Femur (tissue), 1 donor: ENCODE results near the gene TBC1D30.
"Not testable (repeated sequence)": the region's sequence is repeated elsewhere in the genome, so short reads cannot be mapped to it uniquely, and the experiment has no call there.

ENCODE experiments used
- DNase-seq: peaks from one replicate; pipeline ENCODE4 v3.0.0-alpha.2; 2017

The TBC1D30 gene

DNA sequence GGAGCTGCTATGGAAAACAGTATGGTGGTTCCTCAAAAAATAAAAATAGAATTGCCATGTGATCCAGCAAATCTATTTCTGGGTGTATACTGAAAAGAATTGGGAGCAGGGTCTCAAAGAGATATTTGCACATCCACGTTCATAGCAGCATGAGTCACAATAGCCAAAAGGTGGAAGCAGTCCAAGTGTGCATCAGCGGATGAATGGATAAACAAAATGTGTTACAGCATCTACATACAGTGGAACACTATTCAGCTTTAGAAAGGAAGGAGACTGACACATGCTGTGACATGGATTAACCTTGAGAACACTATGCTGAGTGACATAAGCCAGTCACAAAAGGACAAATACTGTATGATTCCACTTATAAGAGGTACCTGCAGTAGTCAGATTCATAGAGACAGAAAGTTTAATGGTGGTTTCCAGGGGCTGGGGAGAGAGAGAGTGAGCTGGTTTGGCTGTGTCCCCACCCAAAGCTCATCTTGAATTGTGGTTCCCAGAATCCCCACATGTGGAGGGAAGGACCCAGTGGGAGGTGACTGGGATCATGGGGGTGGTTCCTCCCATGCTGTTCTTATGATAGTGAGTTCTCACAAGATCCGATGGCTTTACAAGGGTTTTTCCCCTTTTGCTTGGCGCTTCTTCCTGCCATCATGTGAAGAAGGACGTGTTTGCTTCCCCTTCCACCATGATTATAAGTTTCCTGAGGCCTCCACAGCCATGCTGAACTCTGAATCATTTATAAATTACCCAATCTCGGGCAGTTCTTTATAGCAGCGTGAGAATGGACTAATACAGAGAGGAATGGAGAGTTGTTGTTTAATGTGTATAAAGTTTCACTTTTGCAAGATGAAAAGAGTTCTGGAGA lies 17.6 kb upstream of the TBC1D30 start:
- no peak for DNase-seq

DNA sequence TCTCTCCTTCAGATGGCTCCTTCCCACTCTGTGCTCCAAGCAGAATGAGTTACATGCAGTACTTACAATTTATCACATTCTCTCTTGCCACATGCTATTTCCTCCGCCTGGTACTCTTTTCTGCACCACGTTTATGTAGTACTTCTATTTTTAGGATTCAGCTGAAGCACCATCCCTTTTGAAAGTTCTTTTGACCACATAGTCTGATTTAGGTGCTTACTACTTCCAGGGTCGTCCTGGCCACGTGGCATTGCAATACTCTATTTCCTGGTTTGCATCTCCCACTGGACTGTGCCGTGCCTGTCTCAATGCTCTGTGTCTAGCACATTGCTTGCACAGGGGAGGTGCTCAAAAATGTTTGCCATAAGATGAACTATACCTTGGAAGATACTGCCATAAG lies 16.3 kb upstream of the TBC1D30 start:
- DNase-seq: no peak

DNA sequence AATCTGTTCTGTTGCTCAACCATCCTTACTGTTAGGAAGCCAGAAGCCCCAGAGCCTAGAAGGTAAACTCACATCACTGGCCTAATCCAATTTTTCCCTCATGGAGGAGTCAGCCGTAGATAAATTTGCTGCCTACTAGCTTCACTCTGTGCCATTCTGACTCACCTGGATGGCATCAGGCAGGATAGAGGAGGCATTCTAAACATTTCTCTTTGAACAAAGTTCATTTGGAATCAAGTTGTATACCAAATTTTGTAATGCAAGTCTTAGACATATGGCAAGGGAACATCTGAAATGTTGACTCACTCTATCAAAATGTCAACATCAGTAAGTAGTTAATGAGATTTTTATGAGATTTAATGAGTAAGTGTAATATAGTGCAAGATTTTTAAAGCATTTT lies 13.6 kb upstream of the TBC1D30 start:
- DNase-seq: no peak

DNA sequence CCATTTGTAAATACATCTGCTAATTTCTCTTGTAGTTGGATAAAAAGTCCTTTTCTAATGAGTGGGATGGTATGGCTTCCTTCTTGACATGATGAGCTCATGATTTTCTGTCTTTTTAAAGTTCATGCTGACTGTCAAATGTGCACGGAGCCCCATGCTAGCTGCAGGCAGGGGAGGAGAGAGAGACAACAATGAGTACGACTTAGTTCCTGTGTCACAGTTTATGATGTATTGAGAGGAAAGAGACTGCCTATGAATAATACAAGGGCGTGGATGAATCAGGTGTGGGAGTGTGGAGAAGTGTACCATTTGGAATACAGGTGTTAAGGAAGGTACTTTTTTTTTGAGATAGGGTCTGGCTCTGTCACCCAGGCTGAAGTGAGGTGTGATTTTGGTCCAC lies 10.7 kb upstream of the TBC1D30 start:
- no peak for DNase-seq

DNA sequence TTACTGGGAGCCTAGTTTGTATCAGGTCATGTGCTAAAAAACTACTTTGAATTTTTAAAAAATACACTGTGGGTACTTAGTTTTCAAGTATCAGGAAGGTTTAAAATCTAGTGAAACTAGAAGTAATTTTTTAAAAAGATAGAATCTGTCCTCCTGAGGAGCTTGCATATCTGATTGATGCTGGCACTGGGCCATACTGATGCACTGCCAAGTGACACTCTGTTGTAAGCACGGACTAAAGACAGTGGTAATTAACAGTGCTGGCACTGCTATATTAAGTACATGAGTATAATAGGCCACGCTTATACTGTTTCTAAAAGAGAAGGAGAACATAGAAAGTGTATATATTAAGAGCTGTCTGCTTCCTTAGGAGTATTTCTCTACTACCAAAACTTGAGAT lies 10.0 kb upstream of the TBC1D30 start:
- no peak for DNase-seq

DNA sequence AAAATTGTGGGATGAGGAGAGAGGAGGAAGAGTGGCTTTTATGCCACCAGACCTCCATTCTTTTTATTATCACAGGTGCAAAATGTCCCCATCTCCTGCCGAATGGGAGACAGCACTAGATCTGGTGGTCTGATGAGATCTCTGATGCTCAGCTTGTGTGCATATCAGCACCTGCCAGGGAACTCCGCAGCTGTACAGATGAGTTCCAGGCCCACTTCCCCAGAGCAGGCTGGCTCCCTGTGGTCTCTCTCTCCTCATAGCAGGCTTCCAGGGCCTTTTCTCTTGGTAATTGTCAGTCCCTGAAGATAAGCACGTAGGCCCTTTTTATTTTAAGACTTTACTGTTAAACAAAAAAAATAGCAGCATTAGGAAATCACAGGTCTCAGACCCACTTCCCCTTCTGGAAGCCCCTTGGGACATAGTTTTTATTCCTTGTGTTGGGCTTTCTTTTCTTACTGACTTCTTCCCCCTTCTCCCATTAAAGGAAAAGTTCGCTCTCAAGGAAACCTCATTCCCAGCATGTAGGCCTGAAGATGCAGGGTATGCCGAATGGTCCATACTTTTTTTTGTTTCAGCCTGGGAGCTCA lies 4.5 kb upstream of the TBC1D30 start:
- DNase-seq: no peak

DNA sequence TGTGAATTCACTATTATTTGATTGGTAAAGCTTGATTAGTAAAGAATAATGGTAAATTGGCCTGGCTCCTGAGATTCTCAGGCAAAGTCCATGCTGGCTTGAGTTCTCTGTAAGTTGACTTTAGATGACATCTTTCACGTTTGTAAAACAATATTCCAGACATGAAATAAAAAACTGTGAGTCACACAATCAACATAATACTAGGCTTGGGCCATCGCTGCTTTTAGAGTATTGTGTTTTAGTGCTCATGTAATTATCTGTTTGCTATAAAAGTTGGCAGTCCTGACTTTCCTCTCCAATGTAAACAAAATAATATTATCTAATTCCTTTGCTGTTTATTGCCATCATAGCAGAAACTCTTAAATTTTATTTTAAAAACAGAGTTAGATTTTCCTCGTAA lies 3.9 kb upstream of the TBC1D30 start:
- no peak for DNase-seq

DNA sequence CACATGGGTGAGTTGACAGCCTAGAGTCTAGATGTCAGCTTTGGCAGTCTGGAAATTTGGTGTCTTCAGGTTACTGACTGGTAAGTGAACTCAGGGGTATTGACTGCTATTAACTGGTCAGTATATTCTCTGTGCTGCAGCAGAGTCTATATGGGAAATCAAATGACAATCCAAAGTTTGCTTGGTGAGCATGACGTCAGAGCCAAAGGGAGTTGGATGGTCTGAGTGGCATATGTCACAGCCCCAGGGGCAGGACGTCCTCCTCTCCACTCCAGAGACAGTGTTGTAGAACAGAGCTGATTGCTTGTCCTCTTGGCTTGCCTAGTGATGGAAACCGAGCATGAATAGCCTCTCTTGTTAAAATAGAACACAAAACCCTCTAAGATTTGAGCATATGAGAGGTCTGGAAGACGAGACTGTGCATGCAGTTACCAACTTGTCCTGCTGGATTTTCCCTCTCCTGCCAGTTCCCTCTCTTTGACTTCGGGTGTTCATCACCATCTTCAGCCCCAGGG lies 3.3 kb upstream of the TBC1D30 start:
- DNase-seq: no peak

DNA sequence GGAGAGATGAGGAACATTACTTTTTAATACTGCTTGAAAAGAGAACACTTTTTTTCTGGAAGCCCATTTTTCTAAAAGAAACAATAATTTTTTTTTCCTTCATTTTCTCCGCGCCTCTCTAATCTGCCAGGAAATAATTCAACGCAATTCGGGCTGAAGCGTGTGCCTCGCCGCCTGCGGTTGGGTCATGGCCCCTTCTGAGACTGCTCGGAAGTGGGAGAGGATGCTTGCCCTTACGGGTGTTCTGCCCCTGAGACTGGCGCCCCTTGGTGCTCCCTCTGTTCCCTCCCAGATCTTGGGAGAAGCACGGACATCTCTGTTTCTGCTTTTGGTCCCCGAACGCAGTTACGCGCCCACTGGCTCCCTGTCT lies 332 bp upstream of the TBC1D30 start:
- DNase-seq: no peak

DNA sequence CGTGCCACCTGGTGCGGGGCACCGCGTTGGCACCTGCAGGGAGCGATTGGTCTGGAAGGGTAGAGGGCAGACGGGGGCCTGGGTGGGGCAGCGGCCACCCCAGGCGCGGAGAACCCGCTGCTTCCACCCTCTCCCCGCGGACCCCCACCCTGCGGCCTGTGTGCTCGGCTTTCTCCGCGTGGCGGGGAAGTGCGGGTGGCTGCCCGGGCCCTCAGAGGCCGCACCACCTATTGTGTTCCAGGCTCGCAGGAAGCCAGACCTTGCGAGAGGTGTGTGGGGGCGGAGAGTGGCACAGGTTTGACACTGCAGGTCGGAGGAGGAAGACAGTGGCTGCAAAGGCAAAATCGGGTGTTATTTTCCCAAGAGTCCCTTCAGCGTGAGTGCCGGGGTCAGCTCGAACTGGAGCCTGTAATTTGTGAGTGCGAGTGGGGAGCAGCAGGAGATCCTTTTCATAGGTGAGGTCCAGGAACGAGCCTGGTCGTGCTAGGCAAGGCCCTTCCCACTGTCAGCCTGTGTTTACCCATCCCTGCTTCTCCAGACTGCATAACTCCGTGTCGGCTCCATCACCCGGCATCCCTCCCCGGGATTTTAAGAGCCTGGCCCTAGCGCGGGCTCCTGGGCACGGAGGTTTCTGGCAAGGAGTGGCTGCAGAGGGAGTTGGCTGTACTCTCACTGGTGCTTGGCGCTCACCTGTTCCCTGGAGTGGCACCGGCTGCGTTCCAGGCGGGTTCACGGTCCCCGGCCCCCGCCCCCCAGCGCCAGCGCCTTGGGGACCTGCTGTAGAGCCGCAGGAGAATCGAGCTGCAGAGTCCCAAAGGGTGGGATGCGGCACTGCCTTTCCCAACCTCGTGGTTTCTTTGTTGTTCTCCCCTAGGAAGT lies 935 bp downstream of the TBC1D30 start:
- DNase-seq: no peak

DNA sequence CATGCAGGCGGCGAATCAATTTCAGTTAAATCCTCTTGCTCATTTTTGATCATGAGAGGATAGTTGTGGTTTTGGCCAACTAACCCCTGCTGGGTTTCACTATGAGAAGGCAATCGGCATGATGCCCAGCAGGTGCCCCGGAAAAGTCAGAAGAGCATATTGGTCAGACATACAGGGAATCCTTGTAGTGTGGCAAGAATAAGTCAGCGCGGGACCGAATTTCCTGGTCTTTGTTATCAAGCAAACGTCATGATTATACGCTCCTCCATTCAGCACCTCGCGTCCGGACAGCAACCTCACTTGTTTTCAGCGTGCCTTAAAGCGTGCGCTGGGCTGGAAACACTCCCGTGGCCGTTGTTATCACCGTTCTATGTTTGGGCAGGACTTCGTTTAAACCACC lies 1.8 kb downstream of the TBC1D30 start:
- peak; percentile 66 for DNase-seq

DNA sequence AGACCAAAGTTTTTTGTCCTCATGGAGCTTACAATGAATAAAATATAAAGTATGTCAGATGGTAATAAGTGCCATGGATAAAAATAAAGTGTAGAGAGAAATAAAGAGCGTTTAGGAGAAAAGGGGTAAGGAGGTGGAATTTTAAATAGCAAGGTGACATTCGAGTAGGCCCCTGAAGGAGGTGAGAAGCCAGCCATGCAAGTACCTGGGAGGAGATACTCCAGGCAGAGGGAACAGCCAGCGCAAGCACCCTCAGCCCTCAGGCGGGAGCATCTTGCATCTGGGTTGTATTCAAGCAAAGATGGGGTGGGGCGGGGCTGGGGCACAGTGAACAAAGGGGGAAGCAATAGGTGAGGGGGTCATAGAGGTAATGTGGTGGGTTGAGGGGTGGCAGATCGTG lies 4.3 kb downstream of the TBC1D30 start:
- DNase-seq: no peak

DNA sequence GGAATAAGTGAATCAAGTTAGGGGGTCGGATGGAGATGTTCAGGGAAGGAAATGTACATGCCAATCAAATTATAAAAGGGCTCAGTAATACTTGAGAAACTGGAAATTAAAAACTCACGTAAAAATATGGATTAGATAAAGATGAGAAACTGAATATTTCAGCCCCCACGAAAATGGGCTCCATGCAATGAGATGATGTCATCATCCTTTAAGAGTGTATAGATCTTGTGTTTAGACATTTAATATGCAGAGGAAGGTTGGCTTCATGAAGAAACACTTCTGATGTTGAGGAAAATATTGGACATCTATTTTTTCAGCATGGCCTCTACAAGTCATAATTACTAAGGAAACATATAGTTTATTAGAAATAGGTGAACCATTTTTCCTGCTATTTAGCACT lies 9.5 kb downstream of the TBC1D30 start:
- DNase-seq: no peak

DNA sequence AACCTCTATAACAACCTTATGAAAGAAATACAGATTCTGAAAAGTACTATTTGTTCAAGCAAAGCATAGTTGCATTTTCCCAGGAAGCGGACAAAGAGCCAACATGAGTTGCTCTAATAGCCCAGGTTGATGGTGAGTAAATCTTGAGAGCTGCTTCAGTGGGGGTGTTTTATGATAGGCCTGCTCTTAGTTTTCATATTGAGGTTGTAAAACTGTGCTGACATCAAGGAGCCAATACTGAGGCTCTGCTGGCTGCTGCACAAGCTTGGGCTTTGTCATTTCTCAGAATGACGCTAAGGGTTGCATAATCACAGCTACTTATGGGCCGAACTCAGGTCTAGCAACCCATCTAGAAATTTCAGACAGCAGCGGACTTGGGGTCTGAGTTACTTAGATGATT lies 11.5 kb downstream of the TBC1D30 start:
- DNase-seq: no peak

DNA sequence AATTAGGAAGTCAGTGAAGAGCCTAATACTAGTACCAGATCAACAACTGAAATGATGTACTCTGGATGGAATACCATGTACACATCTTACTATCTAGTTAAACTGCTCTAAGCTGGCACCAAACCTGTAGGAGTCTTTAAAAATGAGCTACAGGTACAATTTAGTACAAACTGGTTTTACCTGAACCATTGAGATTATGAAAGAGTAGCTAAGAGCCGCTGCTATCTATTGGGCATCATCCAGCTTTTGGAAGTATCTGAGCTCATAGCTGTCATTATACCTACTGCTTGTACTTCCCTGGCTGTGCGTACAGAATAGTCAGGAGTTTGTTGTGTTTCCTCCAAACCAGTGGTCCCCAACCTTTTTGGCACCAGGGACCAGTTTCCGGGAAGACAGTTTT lies 12.4 kb downstream of the TBC1D30 start:
- DNase-seq: no peak

DNA sequence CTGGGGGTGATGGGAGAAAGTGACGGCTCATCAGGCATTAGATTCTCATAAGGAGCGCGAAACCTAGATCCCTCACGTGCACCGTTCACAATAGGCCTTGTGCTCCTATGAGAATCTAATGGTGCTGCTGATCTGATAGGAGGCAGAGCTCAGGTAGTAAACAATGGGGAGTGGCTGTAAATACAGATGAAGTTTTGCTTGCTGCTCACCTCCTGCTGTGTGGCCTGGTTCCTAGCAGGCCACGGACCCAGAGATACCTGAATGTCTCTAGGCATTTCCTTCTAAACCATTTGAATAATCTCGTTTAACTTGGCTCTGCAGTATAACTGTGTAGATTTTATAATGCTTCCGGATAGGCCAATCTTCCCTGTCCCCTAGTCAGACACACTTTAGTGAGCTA lies 13.0 kb downstream of the TBC1D30 start:
- no peak for DNase-seq

DNA sequence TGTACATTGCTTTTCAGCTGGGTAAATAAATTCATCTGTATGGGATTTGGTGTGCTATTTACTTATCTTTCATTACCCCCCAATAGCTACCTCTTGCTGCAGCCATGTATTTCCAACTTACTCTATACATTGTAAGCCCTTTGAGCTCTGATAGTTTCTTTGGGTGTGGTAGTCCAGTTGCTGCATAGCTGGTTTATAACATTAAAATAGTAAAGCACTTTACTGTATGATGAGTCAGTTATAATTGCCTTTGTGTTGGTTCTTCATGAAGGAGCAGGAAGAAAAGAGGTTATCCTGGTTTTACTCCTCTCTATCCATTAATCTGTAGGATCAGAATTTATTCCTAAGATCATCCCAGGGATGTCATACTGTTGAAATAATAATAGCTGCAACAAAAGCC lies 15.7 kb downstream of the TBC1D30 start:
- no peak for DNase-seq

DNA sequence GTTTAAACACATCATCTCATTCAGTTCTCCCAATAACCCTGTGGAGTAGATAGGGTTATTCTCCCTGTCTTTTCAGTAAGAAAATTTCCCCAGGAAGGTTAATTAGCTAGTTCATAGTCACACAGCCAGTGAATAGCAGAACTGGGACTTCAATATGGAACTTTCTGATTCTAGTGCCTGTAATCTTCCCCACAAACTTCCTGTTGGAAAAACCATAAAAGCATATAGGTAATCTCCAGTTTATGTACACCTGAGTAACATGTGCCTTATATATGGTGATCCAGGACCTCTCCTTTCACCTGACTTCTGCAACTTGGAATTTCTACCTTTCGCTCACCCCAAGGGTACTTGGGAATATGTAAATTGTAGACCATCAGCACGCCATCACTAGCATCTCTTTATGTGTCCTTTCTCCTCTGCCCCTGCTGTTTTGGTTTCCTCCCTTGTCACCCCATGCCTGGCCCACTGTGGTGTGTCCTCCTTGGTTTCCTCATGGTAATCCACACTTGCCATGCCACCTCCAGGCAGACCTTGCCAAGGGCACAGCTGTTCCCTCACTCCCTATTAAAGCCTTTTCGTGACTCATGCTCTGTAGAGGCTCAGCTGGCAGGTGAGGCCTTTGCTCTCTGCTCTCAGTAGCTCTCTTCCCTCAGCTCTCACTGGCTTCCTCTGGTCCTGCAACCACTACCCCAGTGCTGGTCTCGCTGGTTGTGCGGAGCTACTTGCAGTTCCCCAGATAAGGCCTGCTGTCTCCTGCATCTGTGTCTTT lies 16.7 kb downstream of the TBC1D30 start:
- DNase-seq: no peak

DNA sequence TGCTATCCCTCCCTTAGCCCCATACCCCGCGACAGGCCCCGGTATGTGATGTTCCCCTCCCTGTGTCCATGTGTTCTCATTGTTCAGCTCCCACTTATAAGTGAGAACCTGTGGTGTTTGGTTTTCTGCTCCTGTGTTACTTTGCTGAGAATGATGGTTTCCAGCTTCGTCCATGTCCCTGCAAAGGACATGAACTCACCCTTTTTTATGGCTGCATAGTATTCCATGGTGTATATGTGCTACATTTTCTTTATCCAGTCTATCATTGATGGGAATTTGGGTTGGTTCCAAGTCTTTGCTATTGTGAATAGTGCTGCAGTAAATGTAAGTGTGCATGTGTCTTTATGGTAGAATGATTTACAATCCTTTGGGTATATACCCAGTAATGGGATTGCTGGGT lies 24.0 kb downstream of the TBC1D30 start:
- DNase-seq: not testable (repeated sequence)

DNA sequence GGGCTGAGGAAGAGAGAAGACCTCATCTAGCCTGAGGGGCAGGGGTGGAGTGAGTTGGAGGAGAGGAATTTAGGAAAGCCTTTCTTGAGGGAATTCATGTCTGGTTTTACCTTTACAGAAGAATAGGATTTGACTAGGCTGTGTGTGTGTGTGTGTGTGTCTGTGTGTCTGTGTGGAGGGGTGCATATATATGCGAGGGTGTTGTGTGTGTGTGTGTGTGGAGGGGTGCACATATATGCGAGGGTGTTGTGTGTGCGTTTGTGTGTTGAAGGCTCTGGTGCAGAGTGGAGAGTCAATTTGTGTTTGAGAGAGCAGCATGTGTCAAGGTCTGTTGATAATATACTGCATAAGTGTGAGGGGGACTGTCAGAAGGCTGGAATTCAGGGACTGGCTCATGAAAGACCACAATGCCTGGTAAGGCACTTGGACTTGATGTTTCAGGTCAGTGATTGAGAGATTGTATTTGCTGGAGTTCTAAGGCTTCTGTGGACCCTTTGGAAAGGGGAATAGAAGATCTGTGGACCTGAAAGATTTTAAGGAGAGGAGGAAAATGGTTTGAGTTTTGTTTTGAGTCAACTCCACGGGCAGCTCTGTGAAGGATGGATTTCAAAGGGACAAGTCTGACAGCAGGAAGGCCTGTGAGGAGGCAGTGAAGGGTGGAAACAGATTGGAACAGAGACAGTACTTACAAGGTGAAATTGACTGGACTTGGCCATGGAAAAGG lies 34.6 kb downstream of the TBC1D30 start:
- no peak for DNase-seq

DNA sequence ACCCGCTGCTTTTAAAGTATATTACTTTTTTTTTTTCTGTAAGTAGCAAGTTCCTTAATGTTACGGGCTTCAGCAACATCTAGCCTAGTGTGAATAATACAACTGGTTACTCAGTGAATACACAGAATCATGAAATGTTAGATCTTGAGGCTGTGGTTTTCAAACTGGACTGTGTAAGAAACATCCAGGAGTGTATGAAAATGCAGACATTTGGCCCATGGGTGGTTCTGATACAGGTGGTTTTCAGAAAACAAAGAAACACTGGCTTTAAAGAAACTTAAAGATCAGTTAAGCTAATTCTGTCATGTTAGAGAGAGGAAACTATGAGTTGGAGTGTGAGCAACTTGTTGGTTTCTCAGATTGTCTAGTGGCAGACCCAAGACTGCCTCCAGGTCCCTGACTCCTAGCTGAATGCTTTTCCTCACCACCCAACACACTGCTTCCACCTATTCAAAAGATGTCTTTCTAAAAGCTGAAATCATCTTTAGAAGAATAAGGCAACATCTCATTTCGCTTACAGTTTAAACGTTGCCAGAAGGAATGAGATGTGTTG lies 36.1 kb downstream of the TBC1D30 start:
- DNase-seq: no peak

DNA sequence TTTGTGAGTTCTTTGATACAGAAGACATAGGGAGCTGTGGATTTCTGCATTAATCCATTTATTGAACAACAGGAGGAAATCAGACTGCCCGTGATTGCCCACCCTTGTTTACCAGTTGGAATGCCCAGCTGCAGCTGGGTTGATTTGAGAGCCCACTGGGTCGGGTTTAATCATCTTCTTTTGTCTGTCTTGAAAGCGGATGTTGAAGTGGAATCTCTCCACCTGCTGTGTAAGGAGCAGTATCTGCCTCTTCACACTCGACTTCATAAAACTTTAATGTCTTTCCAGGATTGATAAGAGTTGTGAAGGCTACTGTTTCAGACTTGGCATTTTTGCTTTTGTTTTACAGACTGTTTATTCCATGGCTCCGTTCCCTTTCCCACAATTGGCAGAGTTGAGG lies 39.9 kb downstream of the TBC1D30 start:
- DNase-seq: no peak
